ENCODE measurements around the gene XPOT. TPM values are rescaled to one million over a fixed set of nuclear protein-coding genes. Genes with fewer than 3 reads are reported as not detected.

Gene XPOT
- total RNA-seq, 1 donor from 2014 or later = 72.8 TPM

- Mint-ChIP-seq H3K9me3 (no peaks in the 10 kb centered on the region), H3K36me3 (peaks cover 10% of the 10 kb centered on the region), H3K4me1 (ENCODE audit: unreplicated experiment) (no peaks in the 10 kb centered on the region), H3K4me3 (no peak overlapping the region), H3K27me3 (no peaks in the 10 kb centered on the region), H3K27ac (no peak overlapping the region)
- no peak for TF ChIP-seq CTCF (conservative IDR thresholded peaks at IDR 0.05)
- DNase-seq (ENCODE audit: extremely low spot score, unreplicated experiment) = no peak
Observed at GRCh38 chr12:64491718-64492117, 87.5 kb downstream of the XPOT start.

- DNase-seq (ENCODE audit: extremely low spot score, unreplicated experiment) = no peak
- H3K36me3 Mint-ChIP-seq = peaks cover 17% of the 10 kb centered on the region
- H3K9me3 Mint-ChIP-seq = no peaks in the 10 kb centered on the region
- H3K4me1 Mint-ChIP-seq (ENCODE audit: unreplicated experiment) = no peaks in the 10 kb centered on the region
- H3K4me3 Mint-ChIP-seq = no peak overlapping the region
- H3K27me3 Mint-ChIP-seq = no peaks in the 10 kb centered on the region
- no peak for TF ChIP-seq CTCF (conservative IDR thresholded peaks at IDR 0.05)
- H3K27ac Mint-ChIP-seq = no peak overlapping the region
Observed at GRCh38 chr12:64493513-64493912, 89.3 kb downstream of the XPOT start.

- TF ChIP-seq CTCF (conservative IDR thresholded peaks at IDR 0.05) = no peak
- DNase-seq (ENCODE audit: extremely low spot score, unreplicated experiment) = no peak
- Mint-ChIP-seq H3K36me3 (peaks cover 14% of the 10 kb centered on the region), H3K9me3 (no peaks in the 10 kb centered on the region), H3K27me3 (no peaks in the 10 kb centered on the region), H3K4me1 (ENCODE audit: unreplicated experiment) (no peaks in the 10 kb centered on the region), H3K4me3 (no peak overlapping the region), H3K27ac (no peak overlapping the region)
Observed at GRCh38 chr12:64494998-64495729, 91.0 kb downstream of the XPOT start.

GRCh38 chr12:64496839-64497400 is 92.7 kb downstream of the XPOT start:
- H3K9me3 Mint-ChIP-seq = no peaks in the 10 kb centered on the region
- no peak for DNase-seq (ENCODE audit: extremely low spot score, unreplicated experiment)
- no peak overlapping the region for H3K4me3 Mint-ChIP-seq
- H3K27me3 Mint-ChIP-seq = no peaks in the 10 kb centered on the region
- no peak for TF ChIP-seq CTCF (conservative IDR thresholded peaks at IDR 0.05)
- H3K27ac Mint-ChIP-seq = no peak overlapping the region
- peaks cover 13% of the 10 kb centered on the region for H3K36me3 Mint-ChIP-seq
- H3K4me1 Mint-ChIP-seq (ENCODE audit: unreplicated experiment) = no peaks in the 10 kb centered on the region

- H3K9me3 Mint-ChIP-seq = no peaks in the 10 kb centered on the region
- no peaks in the 10 kb centered on the region for H3K27me3 Mint-ChIP-seq
- TF ChIP-seq CTCF (conservative IDR thresholded peaks at IDR 0.05) = no peak
- H3K36me3 Mint-ChIP-seq = peaks cover 14% of the 10 kb centered on the region
- no peaks in the 10 kb centered on the region for H3K4me1 Mint-ChIP-seq (ENCODE audit: unreplicated experiment)
- no peak overlapping the region for H3K4me3 Mint-ChIP-seq
- H3K27ac Mint-ChIP-seq = no peak overlapping the region
- no peak for DNase-seq (ENCODE audit: extremely low spot score, unreplicated experiment)
Observed at GRCh38 chr12:64497484-64497883, 93.3 kb downstream of the XPOT start.
